A549 (cell line): ENCODE results near the gene PKHD1. TPM values are rescaled to one million over a fixed set of nuclear protein-coding genes. Genes with fewer than 3 reads are reported as not detected.

Source experiments
- ATAC-seq, 2 experiments: fragments of 200-7000 bp in 1 of 2; fragments of >200 bp in 1 of 2; cut with Nextera tagmentation in 1 of 2; cut with Tn5 transposase in 1 of 2; 3 replicates each; pipeline versions ENCODE4 v1.8.0 to v1.9.1; 2018 to 2020; ENCODE audit warnings: mild to moderate bottlenecking in 1 of 2, moderate library complexity in 1 of 2
- CTCF ChIA-PET: fragments of 300-600 bp; sonication (Branson Sonifier 250); formaldehyde crosslinking; extraction: SDS; loops from one replicate; lab custom pipeline; 2021; ENCODE audit warnings: antibody characterized with exemption, inconsistent platforms; lab: Yijun Ruan, JAX
- POLR2A ChIA-PET: fragments of 350-600 bp; formaldehyde crosslinking; extraction: SDS; loops from one replicate; lab custom pipeline; 2021; ENCODE audit warnings: antibody characterized with exemption, inconsistent platforms; lab: Yijun Ruan, JAX
- DNase-seq, 2 experiments: peaks; one replicate each; pipeline versions ENCODE4 v3.0.0 to v3.0.0-alpha.2; 2011 to 2016; ENCODE audit warnings: low read depth in 1 of 2, low spot score in 1 of 2
- FAIRE-seq: peaks from 2 replicates; lab custom pipeline; 2011; peaks lifted over from hg19 to GRCh38; lab: Jason Lieb, UNC
- H3K27ac ChIP-seq, 2 experiments: fragments of >200 bp; sonication (Bioruptor Twin); formaldehyde crosslinking; 3 replicates each; pipeline ENCODE4 v1.5.1; 2016 to 2017
- H3K4me1 ChIP-seq: fragments of >200 bp; sonication (Bioruptor Twin); formaldehyde crosslinking; 3 replicates; pipeline ENCODE4 v1.6.1; 2016
- H3K4me2 ChIP-seq: fragments of >200 bp; sonication (Bioruptor Twin); formaldehyde crosslinking; 3 replicates; pipeline ENCODE4 v1.6.1; 2016
- H3K4me3 ChIP-seq: fragments of >200 bp; sonication (Bioruptor Twin); formaldehyde crosslinking; 3 replicates; pipeline ENCODE4 v1.5.1; 2016
- H3K9me3 ChIP-seq: fragments of >200 bp; sonication (Bioruptor Twin); formaldehyde crosslinking; 3 replicates; pipeline ENCODE4 v1.6.1; 2016
- CBX8 ChIP-seq: fragments of 200-600 bp; sonication (generic); IDR thresholded peaks from 2 replicates; pipeline ENCODE4 v1.6.1; 2016
- CEBPB ChIP-seq, 2 experiments: fragments of >200 bp in 1 of 2; sonication (Bioruptor Twin) in 1 of 2; formaldehyde crosslinking in 1 of 2; IDR thresholded peaks; 2 replicates each; pipeline ENCODE4 v1.6.1; 2012 to 2016
- CHD2 ChIP-seq: fragments of 150-350 bp; IDR thresholded peaks from 2 replicates; pipeline ENCODE4 v1.6.1; 2014; ENCODE audit warnings: low read length; ENCODE audit not compliant: partially characterized antibody
- ELK1 ChIP-seq: fragments of 150-350 bp; IDR thresholded peaks from 2 replicates; pipeline ENCODE4 v1.6.1; 2014; ENCODE audit warnings: low read depth, mild to moderate bottlenecking, low read length
- FOSL2 ChIP-seq, 2 experiments: fragments of 450-650 bp in 1 of 2; fragments of >200 bp in 1 of 2; sonication (Bioruptor Twin) in 1 of 2; formaldehyde crosslinking; IDR thresholded peaks; 2 replicates each; pipeline versions ENCODE4 v1.5.0 to v1.6.1; 2016 to 2020; ENCODE audit warnings: mild to moderate bottlenecking in 1 of 2, moderate library complexity in 1 of 2
- GATA3 ChIP-seq: IDR thresholded peaks from 2 replicates; pipeline ENCODE4 v1.6.1; 2012; ENCODE audit warnings: borderline replicate concordance
- HES2 ChIP-seq: fragments of >200 bp; sonication (Bioruptor Twin); formaldehyde crosslinking; IDR thresholded peaks from 2 replicates; pipeline ENCODE4 v1.6.1; 2016
- HOXB13 ChIP-seq: fragments of 250-450 bp; sonication (Bioruptor Pico); IDR thresholded peaks from 2 replicates; pipeline ENCODE4 v1.5.0; 2020; ENCODE audit warnings: low read depth, mild to moderate bottlenecking, moderate library complexity
- JUN ChIP-seq, 2 experiments: fragments of >200 bp; sonication (Bioruptor Twin); formaldehyde crosslinking; IDR thresholded peaks; 2 replicates in 1 of 2; 3 replicates in 1 of 2; pipeline ENCODE4 v1.6.1; 2016 to 2017
- MAFK ChIP-seq: fragments of 450-650 bp; IDR thresholded peaks from 2 replicates; pipeline ENCODE4 v1.6.1; 2014; ENCODE audit not compliant: partially characterized antibody
- MAZ ChIP-seq: fragments of 150-350 bp; IDR thresholded peaks from 2 replicates; pipeline ENCODE4 v1.6.1; 2014; ENCODE audit warnings: antibody characterized with exemption, low read depth, low read length, borderline replicate concordance
- NFE2L2 ChIP-seq: fragments of 150-350 bp; conservative IDR thresholded peaks from 2 replicates; pipeline ENCODE4 v1.6.1; 2014; ENCODE audit warnings: low read length
- NPAS2 ChIP-seq: fragments of 250-450 bp; sonication (Bioruptor Pico); IDR thresholded peaks from 2 replicates; pipeline ENCODE4 v1.8.0; 2022; ENCODE audit warnings: mild to moderate bottlenecking, moderate library complexity, borderline replicate concordance
- REST ChIP-seq: fragments of 200-600 bp; sonication (generic); IDR thresholded peaks from 2 replicates; pipeline ENCODE4 v1.6.1; 2016; ENCODE audit warnings: antibody characterized with exemption, mild to moderate bottlenecking, moderate library complexity
- RFX5 ChIP-seq: fragments of 450-650 bp; IDR thresholded peaks from 2 replicates; pipeline ENCODE4 v1.7.1; 2014; ENCODE audit warnings: antibody characterized with exemption, mild to moderate bottlenecking, moderate library complexity
- RNF2 ChIP-seq: fragments of 200-600 bp; sonication (generic); IDR thresholded peaks from 2 replicates; pipeline ENCODE4 v1.6.1; 2016; ENCODE audit warnings: low read depth, mild to moderate bottlenecking, antibody characterized with exemption, moderate library complexity, borderline replicate concordance
- TFCP2L1 ChIP-seq: fragments of 250-450 bp; sonication (Bioruptor Pico); IDR thresholded peaks from 2 replicates; pipeline ENCODE4 v1.5.0; 2021; ENCODE audit warnings: mild to moderate bottlenecking
- TP53 ChIP-seq: fragments of 250-450 bp; sonication (Bioruptor Pico); IDR thresholded peaks from 2 replicates; pipeline ENCODE4 v1.5.0; 2021; ENCODE audit warnings: mild to moderate bottlenecking, moderate library complexity
- ZC3H11A ChIP-seq: fragments of 450-650 bp; IDR thresholded peaks from 2 replicates; pipeline ENCODE4 v1.6.1; 2014; ENCODE audit warnings: antibody characterized with exemption, mild to moderate bottlenecking
- ZFP36 ChIP-seq: fragments of 450-650 bp; IDR thresholded peaks from 2 replicates; pipeline ENCODE4 v1.6.1; 2014; ENCODE audit warnings: borderline replicate concordance; ENCODE audit not compliant: partially characterized antibody
- WGBS: methylation state at CpG from one replicate; pipeline ENCODE4 v1.1.6; 2017; ENCODE audit errors: missing lambda C conversion rate; 5-methylcytosine and 5-hydroxymethylcytosine counted together
- polyA plus RNA-seq, 4 experiments: library from polyadenylated mRNA; depleted of rRNA in 3 of 4; stranded (reverse); fragments of >200 nt; fragmentation: RNase III in 1 of 4; extraction: RNeasy Plus Mini Kit Qiagen cat#74134 plus additional on column Dnase treatment in 1 of 4; gene quantifications; 2 replicates in 3 of 4; 3 replicates in 1 of 4; pipeline ENCODE4 v1.2.3, GENCODE V29; 2011 to 2017

PKHD1 gene
- polyA plus RNA-seq, 2 of the 4 experiments (the other 2 are of a cell fraction), result not detected

GRCh38 chr6:51976374-51976773, 111.0 kb downstream of the PKHD1 start:
- H3K4me1 ChIP-seq, result no peaks in the 10 kb centered on the region
- no peak overlapping the region for H3K27ac ChIP-seq
- WGBS, result 53% methylated on average over 9 of the region's 9 CpGs
- DNase-seq, result no peak
- no peak overlapping the region for H3K4me2 ChIP-seq
- H3K4me3 ChIP-seq, result no peak overlapping the region
- TF ChIP-seq NFE2L2, result no peak
- no peak for TF ChIP-seq ELK1
- TF ChIP-seq TFCP2L1 (CRISPR knock-in tag), result no peak
- TF ChIP-seq ZC3H11A, result no peak
- TF ChIP-seq ZFP36, result no peak
- no peak for TF ChIP-seq MAZ
- TF ChIP-seq CHD2, result no peak
- no peak for TF ChIP-seq JUN (IDR thresholded peaks at IDR 0.05)
- no peak for TF ChIP-seq NPAS2 (CRISPR knock-in tag)
- no peak for TF ChIP-seq RNF2
- POLR2A ChIA-PET, result no interaction called here
- CTCF ChIA-PET, result no interaction called here
- no peak for FAIRE-seq
- H3K9me3 ChIP-seq, result no peaks in the 10 kb centered on the region
- ATAC-seq, result no peak

GRCh38 chr6:51972659-51973058, 114.8 kb downstream of the PKHD1 start:
- DNase-seq (no peak), ATAC-seq (no peak), FAIRE-seq (no peak)
- WGBS, result 5% methylated on average over 3 of the region's 3 CpGs
- CTCF ChIA-PET, result interaction anchor here (0.7 to 1.9 kb wide), 2 partner anchors 13 to 16 kb away, joined by 3 to 5 read pairs; no protein-coding TSS in a partner anchor
- Histone ChIP-seq H3K4me2 (no peak overlapping the region), H3K4me1 (no peaks in the 10 kb centered on the region), H3K27ac (no peak overlapping the region), H3K4me3 (no peak overlapping the region), H3K9me3 (no peaks in the 10 kb centered on the region)
- no peak for TF ChIP-seq RFX5
- TF ChIP-seq CBX8, result no peak
- no peak for TF ChIP-seq CEBPB (IDR thresholded peaks at IDR 0.05)
- TF ChIP-seq REST, result no peak
- TF ChIP-seq HOXB13 (CRISPR knock-in tag), result no peak
- TF ChIP-seq FOSL2 (IDR thresholded peaks at IDR 0.05), result no peak
- no peak for TF ChIP-seq FOSL2 (CRISPR knock-in tag; IDR thresholded peaks at IDR 0.05)
- TF ChIP-seq HES2, result no peak
- TF ChIP-seq GATA3, result no peak
- no peak for TF ChIP-seq TFCP2L1 (CRISPR knock-in tag)
- no peak for TF ChIP-seq RNF2
- TF ChIP-seq MAZ, result no peak
- POLR2A ChIA-PET, result no interaction called here

- no peak for FAIRE-seq
- H3K9me3 ChIP-seq, result no peaks in the 10 kb centered on the region
- no peak for DNase-seq
- no peaks in the 10 kb centered on the region for H3K4me1 ChIP-seq
- no peak overlapping the region for H3K27ac ChIP-seq
- peak; percentile 82 for TF ChIP-seq MAFK
- TF ChIP-seq TP53 (CRISPR knock-in tag), result no peak
- TF ChIP-seq CEBPB (IDR thresholded peaks at IDR 0.05), result no peak
- H3K4me2 ChIP-seq, result no peak overlapping the region
- ATAC-seq, result no peak
- ChIA-PET CTCF (no interaction called here), POLR2A (no interaction called here)
- 7% methylated on average over 2 of the region's 2 CpGs for WGBS
- no peak overlapping the region for H3K4me3 ChIP-seq
These were observed 119.1 kb downstream of the PKHD1 start for GRCh38 chr6:51968265-51968664.
